ENCODE measurements around the gene SRRD.
"Not testable (repeated sequence)": the region's sequence is repeated elsewhere in the genome, so short reads cannot be mapped to it uniquely, and the experiment has no call there.

SRRD gene, protein sequence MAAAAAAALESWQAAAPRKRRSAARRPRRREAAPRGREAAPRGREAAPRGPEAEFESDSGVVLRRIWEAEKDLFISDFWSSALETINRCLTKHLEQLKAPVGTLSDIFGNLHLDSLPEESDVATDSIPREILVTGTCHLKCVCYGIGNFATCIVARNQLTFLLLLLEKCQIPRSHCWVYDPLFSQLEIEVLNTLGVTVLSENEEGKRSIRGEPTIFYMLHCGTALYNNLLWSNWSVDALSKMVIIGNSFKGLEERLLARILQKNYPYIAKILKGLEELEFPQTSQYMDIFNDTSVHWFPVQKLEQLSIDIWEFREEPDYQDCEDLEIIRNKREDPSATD

GRCh38 chr22:26483439-26484359 lies at the start of gene SRRD, which contains the start of gene HPS4:
Gene SRRD, plus strand, starts transcription at chr22:26483877. Its CDS starts 14 bp downstream, at chr22:26483891.
Gene HPS4, minus strand, starts transcription at chr22:26483783. Its CDS starts 2,021 bp downstream, at chr22:26481762.
- peak; percentile 81 to 87 for DNase-seq (ENCODE audit: low read depth in 2 of 2)

- no peak for DNase-seq (ENCODE audit: low read depth in 2 of 2)
Observed at GRCh38 chr22:26435327-26436093, 48.2 kb upstream of the SRRD start.

DNA sequence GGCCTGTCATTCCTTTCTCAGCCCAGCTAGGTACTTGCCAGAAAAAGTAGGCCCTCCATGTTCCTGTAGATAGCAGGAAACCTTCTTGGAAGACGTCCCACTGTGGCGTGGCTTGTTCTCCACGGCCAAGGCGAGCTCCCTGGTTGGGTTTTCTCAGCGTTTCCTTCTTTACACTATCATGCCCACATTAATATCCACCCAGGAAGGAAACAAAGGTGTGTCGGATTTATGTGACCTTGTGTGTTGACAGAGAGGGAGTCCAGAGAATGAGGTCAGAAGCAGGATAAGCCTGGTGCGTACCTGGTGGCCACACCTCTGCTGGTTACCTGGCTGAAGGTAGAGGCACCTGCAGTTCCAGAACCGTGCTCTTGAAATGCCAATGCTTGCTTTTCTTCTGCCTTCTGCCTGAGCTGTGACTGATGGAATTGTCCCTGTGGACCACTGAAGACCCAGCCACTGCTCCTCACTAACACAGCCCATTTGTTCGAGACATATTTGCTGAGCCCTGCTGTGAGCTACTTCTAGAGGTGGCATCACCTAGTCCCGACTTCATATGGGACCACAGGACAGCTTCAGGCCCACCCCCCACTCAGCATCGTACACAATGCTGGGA lies 46.7 kb upstream of the SRRD start:
- no peak for DNase-seq (ENCODE audit: low read depth in 2 of 2)

DNA sequence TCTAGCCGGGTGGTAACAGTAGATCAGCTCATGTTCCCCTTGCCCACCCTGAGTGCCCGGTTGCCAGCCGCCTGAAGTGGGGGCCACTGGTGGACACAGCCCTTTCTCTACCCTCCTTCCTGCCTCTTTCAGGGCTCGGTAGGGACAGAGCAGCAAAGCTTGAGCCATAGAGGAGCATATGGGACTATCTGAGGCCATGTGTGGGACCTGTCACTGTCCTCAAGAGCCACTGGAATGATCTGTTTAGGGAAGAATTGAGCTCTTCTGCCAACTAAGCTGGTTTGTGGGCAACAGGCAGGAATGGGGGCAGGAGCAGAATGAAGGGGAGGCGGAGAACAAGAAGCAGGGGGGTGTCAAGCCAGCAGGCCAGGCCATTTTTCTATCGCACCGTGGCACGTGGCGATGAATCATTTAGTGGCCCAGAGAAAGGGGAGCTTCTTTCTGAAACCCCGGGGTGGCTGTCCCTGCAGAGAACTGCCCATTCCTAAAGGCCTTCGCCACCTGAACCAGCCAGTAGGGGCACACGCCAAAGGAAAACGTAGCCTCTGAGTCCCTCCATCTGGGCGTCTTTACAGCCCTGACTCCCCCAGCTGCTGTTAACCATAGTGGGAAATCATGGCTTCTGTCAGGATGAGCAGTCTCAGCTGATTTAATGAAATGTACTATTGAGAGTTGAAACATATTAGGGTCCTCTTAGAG lies 45.8 kb upstream of the SRRD start:
- DNase-seq (ENCODE audit: low read depth in 2 of 2) = no peak

GRCh38 chr22:26438776-26439175 lies 44.9 kb upstream of the SRRD start:
- DNase-seq (ENCODE audit: low read depth in 2 of 2) = not testable (repeated sequence)

DNA sequence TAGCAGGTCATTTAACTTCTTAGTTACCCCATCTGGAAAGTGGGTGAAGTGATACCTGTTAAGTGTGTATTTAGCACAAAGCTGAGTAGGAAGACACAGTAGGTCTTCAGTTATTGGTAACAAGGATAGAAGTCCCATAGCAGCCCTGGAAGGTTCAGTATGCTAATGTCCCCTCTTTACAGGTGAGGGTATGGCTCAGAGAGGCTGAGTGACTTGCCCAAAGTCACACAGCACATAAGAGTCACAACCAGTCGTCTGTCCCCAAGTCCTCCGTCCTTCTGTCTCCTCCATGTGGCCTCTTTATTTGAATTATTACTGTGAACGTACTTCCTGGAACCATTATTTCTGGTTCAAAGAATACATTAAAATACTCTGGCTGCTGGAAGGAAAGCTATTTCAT lies 44.1 kb upstream of the SRRD start:
- DNase-seq (ENCODE audit: low read depth in 2 of 2) = no peak

DNA sequence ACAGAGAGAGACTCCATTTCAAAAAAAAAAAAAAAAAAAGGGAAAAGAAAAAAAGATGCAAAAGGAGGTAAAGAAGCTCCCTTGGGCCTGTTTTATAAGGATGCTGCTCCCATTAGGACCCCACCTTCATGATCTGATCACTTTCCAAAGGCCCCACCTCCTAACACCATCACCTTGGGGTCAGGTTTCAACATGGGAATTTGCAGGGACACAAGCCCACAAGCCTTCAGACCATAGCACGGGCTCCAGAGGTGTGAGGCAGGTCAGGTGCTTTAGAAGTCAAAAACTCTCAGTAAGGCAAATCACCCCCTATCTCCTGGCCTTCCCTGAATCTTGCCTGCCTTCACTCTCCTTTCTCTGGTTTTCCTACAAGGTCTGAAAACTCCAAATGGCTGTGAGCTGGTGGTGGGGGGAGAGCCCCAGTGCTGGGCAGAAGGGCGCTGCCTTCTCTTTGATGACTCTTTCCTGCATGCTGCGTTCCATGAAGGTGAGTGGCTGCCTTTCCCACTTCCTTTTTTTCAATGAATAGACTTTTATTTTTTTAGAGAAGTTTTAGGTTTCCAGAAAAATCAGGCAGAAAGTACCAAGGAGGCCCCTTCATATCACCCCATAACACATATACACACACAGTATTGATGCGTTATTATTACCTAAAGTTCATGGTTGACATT lies 41.5 kb upstream of the SRRD start:
- no peak for DNase-seq (ENCODE audit: low read depth in 2 of 2)

GRCh38 chr22:26443901-26444690 lies 39.6 kb upstream of the SRRD start:
- no peak for DNase-seq (ENCODE audit: low read depth in 2 of 2)

DNA sequence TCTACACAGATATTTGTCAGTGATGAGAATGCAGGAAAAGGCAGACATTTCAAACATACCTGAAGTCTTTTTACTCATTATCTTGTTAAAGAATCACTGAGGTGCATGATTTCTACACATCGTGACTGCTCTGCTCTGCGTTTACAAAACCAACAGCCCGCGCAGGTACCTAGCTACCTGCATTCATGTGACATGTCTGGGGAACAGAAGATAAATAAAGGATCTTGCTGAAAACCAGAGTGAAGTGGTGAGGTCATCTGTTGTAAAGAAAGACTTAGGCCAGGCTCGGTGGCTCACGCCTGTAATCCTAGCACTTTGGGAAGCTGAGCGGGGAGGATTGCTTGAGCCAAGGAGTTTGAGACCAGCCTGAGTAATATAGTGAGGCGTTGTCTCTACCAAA lies 38.9 kb upstream of the SRRD start:
- DNase-seq (ENCODE audit: low read depth in 2 of 2) = no peak

DNA sequence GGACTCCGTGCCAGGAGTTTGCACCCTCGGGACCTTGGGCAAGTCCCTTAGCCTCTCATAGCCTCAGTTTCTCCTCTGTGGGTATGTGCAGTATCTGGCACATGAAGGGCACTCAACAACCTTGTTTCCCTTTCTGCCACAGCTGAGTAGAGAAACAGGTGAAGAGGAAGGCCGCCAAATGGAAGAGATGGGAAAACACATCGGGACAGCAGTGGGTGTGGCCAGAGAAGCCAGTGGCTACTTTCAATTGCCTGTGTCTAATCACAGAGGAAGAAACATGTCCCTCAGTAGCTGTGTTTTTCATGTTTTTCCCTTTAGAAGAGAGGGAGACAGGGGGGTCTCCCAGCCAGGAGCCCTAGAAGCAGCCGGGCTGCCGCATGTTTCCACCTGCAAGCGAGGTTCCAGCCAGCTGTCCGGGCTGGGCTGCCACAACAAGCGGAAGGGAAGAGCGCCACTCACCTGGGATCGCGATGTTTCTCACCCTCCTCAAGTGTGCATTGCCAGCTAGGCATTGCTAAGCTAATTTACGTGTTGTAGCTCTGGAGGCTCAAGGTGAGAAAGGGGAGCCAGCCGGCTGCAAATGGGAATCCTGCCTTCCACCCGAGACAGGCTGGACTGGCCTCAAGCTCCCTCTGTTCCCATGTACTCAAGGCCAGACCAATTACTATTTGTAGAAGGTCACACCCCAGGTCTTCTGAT lies 38.0 kb upstream of the SRRD start:
- DNase-seq (ENCODE audit: low read depth in 2 of 2) = no peak

DNA sequence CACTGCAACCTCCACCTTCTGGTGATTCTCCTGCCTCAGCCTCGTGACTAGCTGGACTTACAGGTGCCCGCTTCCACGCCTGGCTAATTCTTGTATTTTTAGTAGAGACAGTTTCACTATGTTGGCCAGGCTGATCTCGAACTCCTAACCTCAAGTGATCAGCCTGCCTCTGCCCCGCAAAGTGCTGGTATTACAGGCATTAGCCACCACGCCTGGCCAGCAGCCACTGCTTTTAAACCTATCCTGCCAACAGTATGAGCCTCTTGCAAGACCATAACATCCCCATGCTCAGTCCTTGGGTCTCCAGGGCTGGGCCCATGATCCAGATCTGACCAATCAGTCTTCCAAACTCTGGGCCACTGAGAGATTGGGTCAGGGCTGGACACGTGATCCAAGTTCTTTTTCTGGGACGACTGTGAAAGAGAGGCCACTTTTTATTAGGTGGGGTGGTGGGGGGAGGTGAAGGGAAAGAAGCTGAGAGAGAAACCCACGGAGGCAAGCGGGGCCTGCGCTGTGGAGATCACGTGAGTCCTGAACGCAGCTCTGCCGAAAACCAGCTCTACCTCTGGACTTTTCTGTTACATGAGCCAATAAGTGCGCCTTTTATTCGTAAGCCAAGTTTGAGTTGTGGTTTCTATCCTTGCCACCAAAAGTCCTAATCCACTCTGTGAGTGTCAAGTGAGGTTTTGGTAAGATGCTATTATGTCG lies 36.7 kb upstream of the SRRD start:
- no peak for DNase-seq (ENCODE audit: low read depth in 2 of 2)

DNA sequence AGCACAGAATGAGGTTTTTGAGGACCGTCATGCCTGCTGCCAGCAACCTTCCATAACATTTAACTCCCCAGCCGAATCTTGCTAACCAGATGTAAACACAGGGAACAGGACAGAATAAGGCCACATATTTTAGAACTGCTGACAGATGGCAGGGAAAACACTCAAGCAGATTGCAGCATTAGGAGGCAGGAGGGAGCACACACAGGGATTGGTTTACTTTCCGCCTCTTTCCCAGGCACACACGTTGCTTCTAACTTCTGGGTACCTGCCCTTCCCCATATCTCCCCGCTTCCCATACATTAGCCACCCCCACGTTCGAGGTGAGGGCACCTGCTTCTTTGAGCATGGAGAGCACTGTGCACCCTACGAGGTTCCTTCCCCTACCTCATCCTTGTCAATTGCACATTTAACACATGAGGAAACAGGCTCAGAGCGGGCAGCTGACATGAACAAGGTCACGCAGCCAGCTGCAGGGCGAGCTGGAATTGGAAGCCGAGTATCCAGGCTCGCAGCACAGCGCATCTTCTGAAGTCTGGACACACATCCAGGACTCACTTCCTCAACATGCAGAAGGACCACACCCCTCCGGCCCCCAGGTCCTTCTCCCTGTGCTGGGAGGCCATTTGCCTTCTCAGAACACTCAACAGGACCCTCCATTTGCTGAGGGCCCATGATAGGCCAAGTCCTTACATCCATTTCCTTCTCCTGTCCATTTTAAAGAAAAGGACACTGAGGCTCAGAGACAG lies 35.9 kb upstream of the SRRD start:
- DNase-seq (ENCODE audit: low read depth in 2 of 2) = no peak

GRCh38 chr22:26448334-26448733 lies 35.3 kb upstream of the SRRD start:
- DNase-seq (ENCODE audit: low read depth in 2 of 2) = no peak

- DNase-seq (ENCODE audit: low read depth in 2 of 2) = no peak
Observed at GRCh38 chr22:26448941-26449340, 34.7 kb upstream of the SRRD start.

GRCh38 chr22:26450453-26451185 lies 33.1 kb upstream of the SRRD start:
- DNase-seq (ENCODE audit: low read depth in 2 of 2) = no peak

- DNase-seq (ENCODE audit: low read depth in 2 of 2) = no peak
Observed at GRCh38 chr22:26452236-26453016, 31.3 kb upstream of the SRRD start.
